Measurements from ENCODE around the gene HYAL3. TPM values are rescaled to one million over a fixed set of nuclear protein-coding genes. Genes with fewer than 3 reads are reported as not detected.

HYAL3 gene
- total RNA-seq, 6 experiments from 2014 or later, result 4.7 to 8.3 (median 5.8) TPM

DNA sequence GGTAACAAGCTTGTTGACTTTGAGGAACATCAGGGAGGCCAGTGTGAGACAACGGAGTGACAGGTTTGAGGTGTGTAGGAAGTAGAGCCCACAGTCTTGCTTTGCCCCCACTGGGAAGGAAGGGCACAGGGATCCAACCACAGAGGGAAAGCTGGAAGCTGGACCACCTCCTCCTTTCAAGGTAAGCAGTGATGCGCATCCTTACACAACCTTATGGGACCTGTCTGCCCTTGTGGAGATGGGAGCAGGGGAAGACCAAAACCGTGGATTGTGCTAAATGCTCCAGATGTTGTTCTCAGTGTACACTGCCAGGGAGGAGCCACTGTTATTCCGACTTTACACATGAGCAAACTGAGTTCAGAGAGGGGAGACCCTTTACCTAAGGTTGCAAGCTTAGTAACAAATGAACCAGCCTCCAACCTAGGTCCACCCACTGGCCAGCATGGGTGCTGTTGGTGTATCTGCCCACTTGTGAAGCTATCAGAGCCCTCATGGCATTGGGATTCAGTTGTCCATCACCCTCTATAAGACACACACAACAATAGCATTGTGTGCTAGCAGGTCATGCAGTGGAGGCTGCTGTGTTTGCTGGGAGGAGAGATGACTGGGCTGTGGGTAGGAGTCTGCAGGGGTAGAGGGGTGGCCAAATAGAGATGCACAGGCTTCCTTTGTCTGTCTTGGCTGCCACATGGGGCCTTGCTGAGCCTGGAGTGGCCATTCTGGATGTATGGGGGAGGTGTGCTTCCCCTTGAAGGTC, 20.9 kb downstream of the HYAL3 start:
- no peaks in the 10 kb centered on the region for H3K9me3 Mint-ChIP-seq
- no peak overlapping the region for H3K4me3 Mint-ChIP-seq
- H3K4me1 Mint-ChIP-seq (ENCODE audit: low read depth), result peaks cover 6% of the 10 kb centered on the region
- H3K36me3 Mint-ChIP-seq (ENCODE audit: low read depth), result no peaks in the 10 kb centered on the region
- peaks cover 1% of the 10 kb centered on the region for H3K27me3 Mint-ChIP-seq (ENCODE audit: insufficient read depth)
- TF ChIP-seq, protein P1, sequence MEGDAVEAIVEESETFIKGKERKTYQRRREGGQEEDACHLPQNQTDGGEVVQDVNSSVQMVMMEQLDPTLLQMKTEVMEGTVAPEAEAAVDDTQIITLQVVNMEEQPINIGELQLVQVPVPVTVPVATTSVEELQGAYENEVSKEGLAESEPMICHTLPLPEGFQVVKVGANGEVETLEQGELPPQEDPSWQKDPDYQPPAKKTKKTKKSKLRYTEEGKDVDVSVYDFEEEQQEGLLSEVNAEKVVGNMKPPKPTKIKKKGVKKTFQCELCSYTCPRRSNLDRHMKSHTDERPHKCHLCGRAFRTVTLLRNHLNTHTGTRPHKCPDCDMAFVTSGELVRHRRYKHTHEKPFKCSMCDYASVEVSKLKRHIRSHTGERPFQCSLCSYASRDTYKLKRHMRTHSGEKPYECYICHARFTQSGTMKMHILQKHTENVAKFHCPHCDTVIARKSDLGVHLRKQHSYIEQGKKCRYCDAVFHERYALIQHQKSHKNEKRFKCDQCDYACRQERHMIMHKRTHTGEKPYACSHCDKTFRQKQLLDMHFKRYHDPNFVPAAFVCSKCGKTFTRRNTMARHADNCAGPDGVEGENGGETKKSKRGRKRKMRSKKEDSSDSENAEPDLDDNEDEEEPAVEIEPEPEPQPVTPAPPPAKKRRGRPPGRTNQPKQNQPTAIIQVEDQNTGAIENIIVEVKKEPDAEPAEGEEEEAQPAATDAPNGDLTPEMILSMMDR (IDR thresholded peaks at IDR 0.05), result no peak
- H3K27ac Mint-ChIP-seq, result no peak overlapping the region
- DNase-seq, result no peak

DNA sequence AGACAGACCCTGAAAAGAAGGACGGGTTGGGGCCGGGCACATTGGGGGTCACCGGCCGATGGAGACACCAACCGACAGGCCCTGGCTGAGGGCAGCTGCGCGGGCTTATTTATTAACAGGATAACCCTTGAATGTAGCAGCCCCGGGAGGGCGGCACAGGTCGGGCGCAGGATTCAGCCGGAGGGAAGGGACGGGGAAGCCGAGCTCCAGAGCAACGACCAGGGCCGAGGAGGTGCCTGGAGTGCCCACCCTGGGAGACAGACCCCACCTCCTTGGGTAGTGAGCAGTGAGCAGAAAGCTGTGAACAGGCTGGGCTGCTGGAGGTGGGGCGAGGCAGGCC, 22.5 kb downstream of the HYAL3 start:
- Mint-ChIP-seq H3K4me1 (ENCODE audit: low read depth) (peaks cover 13% of the 10 kb centered on the region), H3K36me3 (ENCODE audit: low read depth) (no peaks in the 10 kb centered on the region), H3K4me3 (no peak overlapping the region), H3K9me3 (no peaks in the 10 kb centered on the region), H3K27me3 (ENCODE audit: insufficient read depth) (peaks cover 1% of the 10 kb centered on the region; the same call in 1 of the 2 replicates), H3K27ac (no peak overlapping the region)
- TF ChIP-seq, protein P1 (IDR thresholded peaks at IDR 0.05), result no peak
- no peak for DNase-seq

DNA sequence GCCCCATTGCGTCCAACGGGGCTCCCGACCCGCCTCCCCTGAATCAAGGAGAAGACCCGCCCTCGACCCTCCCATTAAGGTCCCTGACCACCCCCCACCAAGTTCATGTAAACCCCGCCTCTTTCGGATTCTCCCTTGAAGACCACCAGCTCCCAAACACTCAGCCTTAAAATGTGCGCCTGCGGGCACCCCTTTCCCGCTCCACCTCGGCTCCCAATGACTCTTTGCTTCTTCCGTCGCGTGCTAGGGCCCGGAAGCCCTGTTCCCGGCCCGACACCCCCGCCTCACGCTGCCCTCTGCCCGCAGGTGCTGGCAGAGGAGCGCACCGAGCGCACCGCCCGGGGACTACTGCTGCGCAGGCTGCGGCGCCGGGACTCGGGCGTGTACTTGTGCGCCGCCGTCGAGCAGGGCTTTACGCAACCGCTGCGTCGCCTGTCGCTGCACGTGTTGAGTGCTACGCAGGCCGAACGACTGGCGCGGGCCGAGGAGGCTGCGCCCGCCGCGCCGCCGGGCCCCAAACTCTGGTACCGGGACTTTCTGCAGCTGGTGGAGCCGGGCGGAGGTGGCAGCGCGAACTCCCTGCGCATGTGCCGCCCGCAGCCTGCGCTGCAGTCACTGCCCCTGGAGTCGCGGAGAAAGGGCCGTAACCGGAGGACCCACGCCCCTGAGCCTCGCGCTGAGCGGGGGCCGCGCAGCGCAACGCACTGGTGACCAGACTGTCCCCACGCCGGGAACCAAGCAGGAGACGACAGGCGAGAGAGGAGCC, 23.0 kb downstream of the HYAL3 start:
- Mint-ChIP-seq H3K4me1 (ENCODE audit: low read depth) (peaks cover 19% of the 10 kb centered on the region), H3K27ac (no peak overlapping the region), H3K4me3 (no peak overlapping the region), H3K36me3 (ENCODE audit: low read depth) (no peaks in the 10 kb centered on the region), H3K9me3 (no peaks in the 10 kb centered on the region), H3K27me3 (ENCODE audit: insufficient read depth) (peaks cover 1% of the 10 kb centered on the region)
- TF ChIP-seq, protein P1 (IDR thresholded peaks at IDR 0.05), result no peak
- no peak for DNase-seq

DNA sequence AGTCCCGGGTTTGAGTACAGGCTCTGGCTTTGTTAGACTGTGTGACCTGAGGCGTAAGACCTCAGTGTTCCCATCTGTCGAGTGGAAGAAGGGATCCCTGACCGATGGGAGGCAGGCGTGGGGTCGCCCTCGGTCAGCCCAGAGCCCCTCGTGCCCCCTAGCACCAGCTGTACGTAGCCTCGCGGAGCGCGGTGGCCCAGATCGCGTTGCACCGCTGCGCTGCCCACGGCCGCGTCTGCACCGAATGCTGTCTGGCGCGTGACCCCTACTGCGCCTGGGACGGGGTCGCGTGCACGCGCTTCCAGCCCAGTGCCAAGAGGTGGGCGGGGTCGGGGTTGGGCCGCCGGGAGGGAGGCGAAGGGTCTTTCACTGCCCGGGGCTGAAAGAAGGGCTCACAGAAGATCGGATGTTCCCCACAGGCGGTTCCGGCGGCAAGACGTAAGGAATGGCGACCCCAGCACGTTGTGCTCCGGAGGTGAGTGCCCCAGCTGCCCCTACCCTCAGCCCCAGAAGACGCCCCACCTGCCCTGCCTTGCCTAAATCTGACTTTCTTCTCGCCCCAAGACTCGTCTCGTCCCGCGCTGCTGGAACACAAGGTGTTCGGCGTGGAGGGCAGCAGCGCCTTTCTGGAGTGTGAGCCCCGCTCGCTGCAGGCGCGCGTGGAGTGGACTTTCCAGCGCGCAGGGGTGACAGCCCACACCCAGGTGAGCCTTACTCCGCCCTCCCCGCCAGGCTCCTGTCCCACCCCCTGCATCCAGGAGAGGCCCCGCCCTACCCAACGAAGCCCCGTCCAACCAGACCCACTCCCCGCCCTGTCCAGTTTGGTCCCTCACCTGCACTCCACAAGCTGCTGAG, 23.8 kb downstream of the HYAL3 start:
- H3K36me3 Mint-ChIP-seq (ENCODE audit: low read depth), result no peaks in the 10 kb centered on the region
- no peak overlapping the region for H3K27ac Mint-ChIP-seq
- H3K4me1 Mint-ChIP-seq (ENCODE audit: low read depth), result peaks cover 27% of the 10 kb centered on the region
- TF ChIP-seq, protein P1 (IDR thresholded peaks at IDR 0.05), result no peak
- peaks cover 1% of the 10 kb centered on the region for H3K27me3 Mint-ChIP-seq (ENCODE audit: insufficient read depth)
- DNase-seq, result no peak
- H3K4me3 Mint-ChIP-seq, result no peak overlapping the region
- no peaks in the 10 kb centered on the region for H3K9me3 Mint-ChIP-seq

DNA sequence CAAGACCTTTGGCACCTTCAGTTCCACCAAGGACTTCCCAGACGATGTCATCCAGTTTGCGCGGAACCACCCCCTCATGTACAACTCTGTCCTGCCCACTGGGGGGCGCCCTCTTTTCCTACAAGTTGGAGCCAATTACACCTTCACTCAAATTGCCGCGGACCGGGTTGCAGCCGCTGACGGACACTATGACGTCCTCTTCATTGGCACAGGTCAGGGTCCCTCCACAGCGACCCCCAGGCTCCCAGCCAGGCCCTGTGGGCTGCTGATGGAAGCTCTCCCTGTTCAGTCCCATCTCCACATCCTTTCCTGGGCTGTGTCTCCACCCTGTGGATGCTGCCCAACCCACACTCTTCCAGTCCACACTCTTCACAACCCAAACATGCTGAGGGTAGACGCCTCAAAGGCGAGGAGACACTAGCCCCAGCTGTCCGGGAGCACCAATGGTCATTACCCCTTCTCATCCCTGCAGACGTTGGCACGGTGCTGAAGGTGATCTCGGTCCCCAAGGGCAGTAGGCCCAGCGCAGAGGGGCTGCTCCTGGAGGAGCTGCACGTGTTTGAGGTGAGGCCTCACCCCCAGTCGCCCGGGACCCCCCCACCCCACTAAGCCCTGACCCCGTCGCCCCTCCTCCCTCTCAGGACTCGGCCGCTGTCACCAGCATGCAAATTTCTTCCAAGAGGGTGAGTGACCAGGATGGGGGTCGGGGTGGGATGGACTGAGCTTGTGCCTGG, 24.7 kb downstream of the HYAL3 start:
- Mint-ChIP-seq H3K9me3 (no peaks in the 10 kb centered on the region), H3K27ac (no peak overlapping the region), H3K27me3 (ENCODE audit: insufficient read depth) (peaks cover 1% of the 10 kb centered on the region), H3K4me3 (no peak overlapping the region), H3K36me3 (ENCODE audit: low read depth) (no peaks in the 10 kb centered on the region), H3K4me1 (ENCODE audit: low read depth) (peaks cover 35% of the 10 kb centered on the region)
- DNase-seq, result peak; percentile 21
- TF ChIP-seq, protein P1 (IDR thresholded peaks at IDR 0.05), result peak; percentile 89

Data from HFFc6 (cell line).